D341Med (cell line): ENCODE measurements around the gene LIFR.

Source experiments
- DNase-seq: peaks from one replicate; pipeline ENCODE4 v3.0.0; 2012; ENCODE audit warnings: low spot score

LIFR gene

GRCh38 chr5:38465702-38466423 is 90.6 kb downstream of the LIFR start:
- no peak for DNase-seq

- DNase-seq, result no peak
These were observed 91.4 kb downstream of the LIFR start for GRCh38 chr5:38465061-38465460.

GRCh38 chr5:38463634-38464521 is 92.6 kb downstream of the LIFR start:
- DNase-seq, result no peak

- DNase-seq, result no peak
These were observed 93.3 kb downstream of the LIFR start for GRCh38 chr5:38462976-38463633.

GRCh38 chr5:38458174-38458573 is 98.3 kb downstream of the LIFR start:
- no peak for DNase-seq

- no peak for DNase-seq
These were observed 99.6 kb downstream of the LIFR start for GRCh38 chr5:38456657-38457399.

GRCh38 chr5:38455796-38456330 is 100.6 kb downstream of the LIFR start:
- no peak for DNase-seq

- no peak for DNase-seq
These were observed 102.5 kb downstream of the LIFR start for GRCh38 chr5:38453921-38454320.

- no peak for DNase-seq
These were observed 102.9 kb downstream of the LIFR start for GRCh38 chr5:38453506-38453905.

GRCh38 chr5:38452201-38452600 is 104.2 kb downstream of the LIFR start:
- DNase-seq, result no peak

- no peak for DNase-seq
These were observed 105.2 kb downstream of the LIFR start for GRCh38 chr5:38451074-38451725.

- DNase-seq, result no peak
These were observed 105.8 kb downstream of the LIFR start for GRCh38 chr5:38450627-38451026.

GRCh38 chr5:38448568-38449350 is 107.7 kb downstream of the LIFR start:
- DNase-seq, result no peak

- DNase-seq, result no peak
These were observed 108.7 kb downstream of the LIFR start for GRCh38 chr5:38447786-38448185.

- DNase-seq, result no peak
These were observed 109.4 kb downstream of the LIFR start for GRCh38 chr5:38447056-38447455.

GRCh38 chr5:38446029-38446522 is 110.4 kb downstream of the LIFR start:
- no peak for DNase-seq

GRCh38 chr5:38445374-38446028 is 110.9 kb downstream of the LIFR start:
- DNase-seq, result no peak

GRCh38 chr5:38443390-38443789 is 113.1 kb downstream of the LIFR start:
- no peak for DNase-seq

- DNase-seq, result no peak
These were observed 114.2 kb downstream of the LIFR start for GRCh38 chr5:38442247-38442573.
